Dermis microvascular lymphatic vessel endothelial cell (primary cell): ENCODE measurements around the gene GABRD. TPM values are rescaled to one million over a fixed set of nuclear protein-coding genes. Genes with fewer than 3 reads are reported as not detected.

ENCODE experiments used
- DNase-seq, 2 donors: peaks; one replicate each; pipeline versions ENCODE4 v3.0.0 to v3.0.0-alpha.2; 2010; ENCODE audit warnings: low read depth in 2 of 2
- total RNA-seq: library from RNA; depleted of rRNA; stranded (reverse); fragments of >200 nt; gene quantifications from 2 replicates; pipeline ENCODE4 v1.2.1, GENCODE V29; 2014

The GABRD gene
- total RNA-seq, 1 donor from 2014 or later, result 1.0 TPM

DNA sequence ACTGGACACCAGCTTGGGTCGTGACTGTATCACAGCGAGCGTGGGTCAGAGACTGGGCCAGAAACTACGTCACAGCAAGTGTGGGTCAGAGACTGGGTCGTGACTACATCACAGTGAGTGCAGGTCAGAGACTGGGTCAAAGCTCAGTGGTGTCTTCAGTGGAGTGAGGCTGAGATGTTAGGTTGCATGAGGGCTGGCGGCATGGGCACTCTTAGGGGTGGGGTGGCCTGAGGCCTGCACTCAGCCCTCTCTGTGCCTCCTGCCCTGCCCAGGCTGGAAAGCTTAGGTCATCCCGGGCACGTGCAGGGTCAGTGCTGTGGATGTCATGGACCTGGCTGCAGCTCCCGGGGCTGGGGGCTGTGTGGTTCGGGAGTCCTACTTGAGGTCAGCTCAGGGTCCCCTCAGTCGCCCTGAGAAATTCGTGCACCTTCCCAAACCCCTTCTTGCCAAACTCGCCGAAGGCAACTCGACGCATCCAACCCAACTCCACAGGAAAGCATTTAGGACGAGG, 34.5 kb upstream of the GABRD start:
- DNase-seq, result no peak

- no peak for DNase-seq
Observed at GRCh38 chr1:1985375-1986050, 33.6 kb upstream of the GABRD start.

GRCh38 chr1:1986451-1987141, 32.5 kb upstream of the GABRD start:
- DNase-seq, result no peak

DNA sequence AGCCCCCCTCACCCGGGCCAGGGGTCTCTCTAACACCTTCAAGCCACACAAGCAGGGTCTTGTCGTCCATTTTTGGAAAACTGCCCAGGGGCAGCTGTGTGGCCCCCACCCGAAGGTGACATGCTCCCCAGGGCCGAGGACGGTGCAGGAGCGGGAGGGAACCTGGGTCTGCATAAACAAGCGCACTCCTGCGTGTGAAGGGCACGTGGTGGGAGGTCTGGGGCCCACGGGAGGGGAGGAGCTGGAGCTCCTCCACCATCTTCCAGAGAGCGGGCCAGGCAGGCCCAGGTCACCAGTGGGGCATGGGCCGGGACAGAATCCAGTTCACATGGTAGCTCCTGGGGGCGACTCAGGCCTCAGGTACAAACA, 32.0 kb upstream of the GABRD start:
- DNase-seq, result no peak

- no peak for DNase-seq
Observed at GRCh38 chr1:1988061-1988945, 30.8 kb upstream of the GABRD start.

DNA sequence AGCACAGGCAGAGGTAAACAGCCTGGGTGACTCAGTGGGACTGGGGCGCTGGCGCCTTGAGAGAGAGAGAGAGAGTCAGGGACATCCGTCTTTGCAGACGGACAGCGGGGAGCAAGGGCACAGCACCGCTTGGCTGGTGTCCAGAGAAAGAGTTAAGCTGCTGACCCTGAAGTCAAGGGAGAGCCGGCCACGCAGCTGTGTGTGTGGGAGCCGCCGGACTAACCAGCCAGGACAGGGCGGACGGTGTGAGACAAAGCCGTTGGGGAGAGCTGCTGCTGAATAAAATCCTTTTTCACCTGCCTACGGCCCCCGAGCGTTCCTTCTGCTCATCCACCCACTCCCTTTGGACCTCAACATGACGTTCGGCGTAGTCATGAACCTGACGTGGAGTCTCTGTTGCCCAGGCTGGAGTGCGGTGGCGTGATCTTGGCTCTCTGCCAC, 30.0 kb upstream of the GABRD start:
- DNase-seq, result peak in 1 of 2 donors; percentile 12

GRCh38 chr1:1989789-1990188, 29.4 kb upstream of the GABRD start:
- DNase-seq, result no peak

DNA sequence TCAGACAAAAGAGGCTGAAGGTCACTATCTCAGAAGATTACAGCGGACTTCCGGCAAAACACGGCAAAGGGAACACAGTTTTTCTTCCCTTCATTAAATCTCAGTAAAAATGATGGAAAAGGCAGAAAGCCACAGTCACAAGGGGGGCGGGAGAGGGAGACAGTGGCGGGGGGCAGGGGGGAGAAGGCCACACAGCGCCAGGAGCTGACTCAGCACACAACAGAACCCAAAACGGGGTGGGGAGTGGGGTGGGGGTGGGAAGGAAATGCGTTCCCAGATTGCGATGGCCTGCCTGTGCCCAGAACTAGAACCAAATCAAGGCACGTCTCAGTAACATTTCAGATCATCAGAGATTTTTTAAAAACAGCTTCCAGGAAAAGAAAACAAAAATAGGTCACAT, 28.9 kb upstream of the GABRD start:
- no peak for DNase-seq

GRCh38 chr1:1994536-1994935, 24.6 kb upstream of the GABRD start:
- no peak for DNase-seq

DNA sequence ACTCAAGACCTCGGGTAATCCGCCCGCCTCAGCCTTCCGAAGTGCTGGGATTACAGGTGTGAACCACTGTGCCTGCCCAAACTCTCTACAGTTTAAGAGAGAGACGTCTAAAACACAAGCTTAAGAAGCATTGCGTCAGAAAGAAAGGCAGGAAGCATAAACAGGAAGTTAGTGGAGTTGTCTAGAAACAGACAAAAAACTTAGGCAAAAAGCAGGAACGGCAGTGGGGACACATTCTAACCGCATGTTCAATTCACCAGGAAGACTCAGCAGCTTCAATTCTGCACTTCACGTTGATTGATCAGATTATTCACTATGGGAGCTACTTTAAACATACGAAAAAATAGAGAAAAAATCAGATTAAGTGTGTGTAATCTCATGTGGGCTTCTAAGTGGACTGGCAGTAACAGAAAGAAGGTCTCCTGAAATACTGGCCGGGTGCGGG, 22.9 kb upstream of the GABRD start:
- DNase-seq, result no peak

DNA sequence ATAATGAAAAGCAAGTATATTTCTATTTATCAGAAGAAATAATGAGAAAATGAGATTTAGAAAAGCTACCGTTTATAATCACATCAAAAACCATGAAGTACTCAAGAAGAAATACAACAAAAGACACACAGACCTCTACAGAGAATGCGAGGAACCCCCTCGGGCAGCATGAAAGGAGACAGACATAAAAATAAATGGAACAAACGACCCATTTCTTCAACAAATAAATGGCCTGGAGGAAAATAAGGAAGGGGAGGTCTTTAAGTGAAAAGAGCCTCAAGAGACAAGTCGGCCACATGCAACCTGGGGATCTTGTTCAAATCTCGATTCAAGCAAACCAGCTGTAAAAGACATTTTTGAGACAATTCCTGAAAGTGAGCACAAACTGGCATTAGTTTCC, 21.6 kb upstream of the GABRD start:
- no peak for DNase-seq

GRCh38 chr1:2000432-2000831, 18.7 kb upstream of the GABRD start:
- DNase-seq, result no peak

DNA sequence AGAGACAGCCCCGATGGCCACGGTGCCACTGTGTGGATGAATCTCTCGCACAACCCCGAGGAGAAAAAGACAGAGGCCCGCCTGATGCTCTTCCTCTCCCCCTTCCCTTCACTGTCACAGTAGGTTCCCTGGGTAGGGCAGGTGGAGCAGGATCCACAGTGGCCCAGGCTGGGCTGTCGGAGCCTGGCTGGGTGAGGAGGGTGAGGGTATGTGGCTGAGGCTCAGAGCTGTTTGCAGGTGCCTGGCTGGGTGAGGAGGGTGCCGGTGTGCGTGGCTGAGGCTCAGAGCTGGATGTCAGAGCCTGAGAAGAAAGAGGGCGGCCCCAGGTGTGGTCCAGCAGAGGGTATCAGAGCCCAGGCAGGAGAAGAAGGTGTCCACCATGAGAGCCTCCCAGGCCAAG, 18.3 kb upstream of the GABRD start:
- DNase-seq, result no peak

DNA sequence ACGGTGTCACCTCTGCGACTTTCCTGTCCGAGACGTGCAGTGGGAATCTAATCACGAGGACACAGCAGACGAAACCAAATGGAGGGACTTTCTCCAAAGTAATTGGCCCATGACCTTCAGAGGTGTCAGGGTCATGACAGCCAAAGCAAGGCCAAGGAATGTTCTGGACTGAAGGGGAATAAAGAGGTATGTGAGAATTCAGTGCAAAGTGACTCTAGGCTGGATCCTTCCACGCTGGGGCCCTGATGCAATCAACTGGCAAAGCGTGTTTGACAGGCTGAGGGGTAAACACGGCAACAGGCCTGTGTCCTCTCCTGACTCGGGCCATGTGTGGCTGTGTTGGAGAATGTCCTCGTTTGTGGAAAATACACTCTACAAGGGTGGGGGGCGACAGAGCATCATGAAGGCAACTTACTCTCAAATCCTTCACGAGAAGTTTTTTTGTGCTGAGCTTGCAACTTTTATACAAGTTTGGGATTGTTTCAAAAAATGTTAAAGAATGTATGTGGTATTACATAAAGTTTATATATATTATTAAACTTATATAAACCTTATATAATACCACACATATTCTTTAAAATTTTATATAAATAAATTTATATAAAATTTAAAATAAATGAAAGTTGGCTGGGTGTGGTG, 17.3 kb upstream of the GABRD start:
- no peak for DNase-seq

DNA sequence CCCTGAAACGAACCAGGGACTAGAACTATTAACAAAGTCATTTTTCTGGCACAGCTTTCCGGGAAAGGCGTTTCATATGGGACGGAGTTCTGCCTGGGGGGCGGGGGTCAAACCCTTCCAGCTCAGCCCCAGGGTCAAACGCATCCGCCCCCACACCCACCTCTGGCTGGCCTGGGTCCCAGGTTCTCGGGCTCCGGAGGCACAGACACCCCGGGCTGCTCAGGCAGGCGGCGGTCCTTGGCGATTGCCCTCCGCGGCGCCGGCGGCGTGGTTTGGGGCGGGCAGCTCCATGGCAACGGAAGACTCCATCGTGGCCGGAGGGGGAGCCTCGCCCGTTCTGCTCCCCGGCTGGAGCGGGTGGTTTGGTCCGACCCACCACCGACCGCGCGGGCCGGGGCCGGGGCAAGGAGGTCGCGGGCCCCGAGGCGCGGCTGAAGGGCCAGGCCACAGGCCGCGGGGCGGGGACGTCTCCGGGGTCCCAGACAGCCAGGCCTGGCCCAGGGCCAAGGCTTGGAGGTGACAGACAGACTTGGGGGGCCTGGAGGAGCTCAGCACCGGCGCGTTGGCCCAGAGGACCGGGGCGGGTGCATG, 15.5 kb upstream of the GABRD start, which contains the start of gene CFAP74:
TSS of gene CFAP74 (minus strand) at position 246 of the 591 bp plus-strand sequence. CDS start 12,830 bp downstream, outside the sequence.
- peak in 1 of 2 donors; percentile 33 for DNase-seq

DNA sequence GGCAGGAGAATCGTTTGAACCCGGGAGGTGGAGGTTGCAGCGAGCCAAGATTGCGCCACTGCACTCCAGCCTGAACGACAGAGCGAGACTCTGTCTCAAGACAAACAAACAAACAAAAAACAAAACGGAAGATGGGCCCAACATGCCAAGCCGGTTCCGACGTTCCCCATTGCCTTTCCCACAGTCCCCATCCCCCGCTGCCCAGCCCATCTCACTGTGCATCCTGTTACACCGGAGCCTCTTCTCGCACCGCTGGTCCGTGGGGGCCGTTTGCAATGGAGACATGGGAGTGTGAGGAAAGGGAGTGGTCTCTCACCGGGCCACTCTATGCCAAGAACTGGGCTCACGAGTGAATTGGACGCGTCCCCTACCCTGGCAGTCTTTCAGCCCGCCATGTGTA, 14.3 kb upstream of the GABRD start:
- no peak for DNase-seq

GRCh38 chr1:2009101-2010053, 9.8 kb upstream of the GABRD start:
- DNase-seq, result no peak

DNA sequence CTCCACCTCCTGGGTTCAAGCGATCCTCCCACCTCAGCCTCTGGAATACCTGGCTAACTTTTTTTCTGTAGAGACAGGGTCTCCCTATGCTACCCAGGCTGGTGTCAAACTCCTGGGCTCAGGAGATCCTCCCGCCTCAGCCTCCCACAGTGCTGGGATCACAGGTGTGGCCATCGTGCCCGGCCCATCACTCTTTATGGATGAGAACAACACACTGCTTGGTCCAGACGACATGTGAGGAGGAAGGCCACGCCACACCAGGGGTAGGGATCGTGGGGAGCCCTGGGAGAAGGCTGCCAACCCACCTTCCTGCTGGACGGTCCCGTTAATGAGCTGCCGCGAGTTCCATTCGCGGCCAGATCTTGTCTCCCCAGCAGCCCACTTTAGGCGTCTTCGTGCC, 5.0 kb upstream of the GABRD start:
- DNase-seq, result no peak
